OCI-LY3 (cell line): ENCODE results near the gene FGF7.
"Not testable (repeated sequence)": the region's sequence is repeated elsewhere in the genome, so short reads cannot be mapped to it uniquely, and the experiment has no call there.

Experiments used
- EZH2phosphoT487 ChIP-seq: fragments of 200-600 bp; shearing (Covaris generic); IDR thresholded peaks from 2 replicates; pipeline ENCODE4 v1.6.1; 2018; ENCODE audit warnings: antibody characterized with exemption, mixed run types, low read depth
- TF ChIP-seq, protein P1 (sequence below): fragments of 200-600, 300-600 bp; sonication (generic); IDR thresholded peaks from 2 replicates; pipeline ENCODE4 v1.5.1; 2014; ENCODE audit warnings: antibody characterized with exemption, low read length, low read depth

DNA sequence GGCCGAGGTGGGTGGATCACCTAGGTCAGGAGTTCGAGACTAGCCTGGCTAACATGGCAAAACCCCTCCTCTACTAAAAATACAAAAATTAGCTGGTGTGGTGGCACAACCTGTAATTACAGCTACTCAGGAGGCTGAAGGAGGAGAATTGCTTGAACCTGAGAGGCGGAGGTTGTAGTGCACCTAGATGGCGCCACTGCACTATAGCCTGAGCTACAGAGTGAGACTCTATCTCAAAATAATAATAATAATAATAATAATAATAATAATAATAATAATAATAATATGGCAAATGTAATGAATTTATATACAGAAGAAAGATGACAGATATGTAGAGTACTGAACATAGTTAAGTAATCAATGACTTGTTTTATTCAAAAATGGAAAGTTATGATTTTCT lies 48.2 kb downstream of the FGF7 start:
- TF ChIP-seq, protein P1, sequence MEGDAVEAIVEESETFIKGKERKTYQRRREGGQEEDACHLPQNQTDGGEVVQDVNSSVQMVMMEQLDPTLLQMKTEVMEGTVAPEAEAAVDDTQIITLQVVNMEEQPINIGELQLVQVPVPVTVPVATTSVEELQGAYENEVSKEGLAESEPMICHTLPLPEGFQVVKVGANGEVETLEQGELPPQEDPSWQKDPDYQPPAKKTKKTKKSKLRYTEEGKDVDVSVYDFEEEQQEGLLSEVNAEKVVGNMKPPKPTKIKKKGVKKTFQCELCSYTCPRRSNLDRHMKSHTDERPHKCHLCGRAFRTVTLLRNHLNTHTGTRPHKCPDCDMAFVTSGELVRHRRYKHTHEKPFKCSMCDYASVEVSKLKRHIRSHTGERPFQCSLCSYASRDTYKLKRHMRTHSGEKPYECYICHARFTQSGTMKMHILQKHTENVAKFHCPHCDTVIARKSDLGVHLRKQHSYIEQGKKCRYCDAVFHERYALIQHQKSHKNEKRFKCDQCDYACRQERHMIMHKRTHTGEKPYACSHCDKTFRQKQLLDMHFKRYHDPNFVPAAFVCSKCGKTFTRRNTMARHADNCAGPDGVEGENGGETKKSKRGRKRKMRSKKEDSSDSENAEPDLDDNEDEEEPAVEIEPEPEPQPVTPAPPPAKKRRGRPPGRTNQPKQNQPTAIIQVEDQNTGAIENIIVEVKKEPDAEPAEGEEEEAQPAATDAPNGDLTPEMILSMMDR = not testable (repeated sequence)
- TF ChIP-seq EZH2phosphoT487 = not testable (repeated sequence)
